ENCODE results near the gene PHYKPL. TPM values are rescaled to one million over a fixed set of nuclear protein-coding genes. Genes with fewer than 3 reads are reported as not detected.
A peak's percentile ranks its signal among the peaks of the same experiment; 100 is the strongest.

The PHYKPL gene
- total RNA-seq, 4 donors from 2014 or later, result 25.0 to 54.6 (median 33.7) TPM

DNA sequence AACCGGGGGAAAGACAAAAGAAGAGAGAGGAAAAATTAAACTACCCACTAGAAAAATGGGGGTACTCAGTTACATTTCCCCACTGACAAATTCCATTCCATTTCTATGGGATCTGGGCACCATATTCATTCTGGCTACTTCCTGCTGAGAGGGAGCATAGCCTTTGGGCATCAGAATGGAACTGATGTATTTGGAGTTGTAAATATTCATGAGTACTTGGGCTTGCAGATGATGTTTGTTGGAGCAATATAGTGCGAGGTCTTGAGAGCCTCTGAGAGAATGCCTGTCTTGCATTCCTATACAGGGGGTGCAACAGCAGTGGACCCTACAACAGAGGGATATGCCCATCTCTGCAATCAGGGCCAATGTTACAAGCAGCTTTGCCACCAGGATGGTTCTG lies 62.1 kb downstream of the PHYKPL start:
- no peak overlapping the region for H3K27ac ChIP-seq
- H3K27me3 ChIP-seq, result peaks cover 0 to 3% (median 0%) of the 10 kb centered on the region in 3 donors
- intact Hi-C loops (cut with DNase I; ENCODE audit: low total_unique reads) (no loop called here), in situ Hi-C loops (cut with MboI; ENCODE audit: low sequenced_read_pairs in 4 of 4) (no loop called here)
- no peaks in the 10 kb centered on the region for H3K4me1 ChIP-seq
- H3K4me3 ChIP-seq, result no peak overlapping the region
- H3K9me3 ChIP-seq, result no peaks in the 10 kb centered on the region
- no peaks in the 10 kb centered on the region for H3K36me3 ChIP-seq
- TF ChIP-seq POLR2A (IDR thresholded peaks at IDR 0.05), result no peak
- TF ChIP-seq, protein P1, sequence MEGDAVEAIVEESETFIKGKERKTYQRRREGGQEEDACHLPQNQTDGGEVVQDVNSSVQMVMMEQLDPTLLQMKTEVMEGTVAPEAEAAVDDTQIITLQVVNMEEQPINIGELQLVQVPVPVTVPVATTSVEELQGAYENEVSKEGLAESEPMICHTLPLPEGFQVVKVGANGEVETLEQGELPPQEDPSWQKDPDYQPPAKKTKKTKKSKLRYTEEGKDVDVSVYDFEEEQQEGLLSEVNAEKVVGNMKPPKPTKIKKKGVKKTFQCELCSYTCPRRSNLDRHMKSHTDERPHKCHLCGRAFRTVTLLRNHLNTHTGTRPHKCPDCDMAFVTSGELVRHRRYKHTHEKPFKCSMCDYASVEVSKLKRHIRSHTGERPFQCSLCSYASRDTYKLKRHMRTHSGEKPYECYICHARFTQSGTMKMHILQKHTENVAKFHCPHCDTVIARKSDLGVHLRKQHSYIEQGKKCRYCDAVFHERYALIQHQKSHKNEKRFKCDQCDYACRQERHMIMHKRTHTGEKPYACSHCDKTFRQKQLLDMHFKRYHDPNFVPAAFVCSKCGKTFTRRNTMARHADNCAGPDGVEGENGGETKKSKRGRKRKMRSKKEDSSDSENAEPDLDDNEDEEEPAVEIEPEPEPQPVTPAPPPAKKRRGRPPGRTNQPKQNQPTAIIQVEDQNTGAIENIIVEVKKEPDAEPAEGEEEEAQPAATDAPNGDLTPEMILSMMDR (IDR thresholded peaks at IDR 0.05 in 4 of 5, conservative IDR thresholded peaks at IDR 0.05 in 1 of 5), result no peak
- ATAC-seq, result no peak
- DNase-seq, result no peak

- no peak overlapping the region for H3K27ac ChIP-seq
- H3K4me3 ChIP-seq, result no peak overlapping the region
- no peaks in the 10 kb centered on the region for H3K36me3 ChIP-seq
- H3K27me3 ChIP-seq, result peaks cover 0 to 13% (median 9%) of the 10 kb centered on the region in 3 donors
- ATAC-seq (no peak), DNase-seq (no peak)
- in situ Hi-C loops (cut with MboI; ENCODE audit: low sequenced_read_pairs in 4 of 4), result loop anchor here in 2 of 4 donors (5.0 kb wide), 2 partner anchors 88 to 98 kb away; no protein-coding TSS in a partner anchor
- TF ChIP-seq, protein P1 (IDR thresholded peaks at IDR 0.05 in 4 of 5, conservative IDR thresholded peaks at IDR 0.05 in 1 of 5), result no peak
- no peak for TF ChIP-seq POLR2A (IDR thresholded peaks at IDR 0.05)
- peaks cover 0 to 3% of the 10 kb centered on the region in 2 donors for H3K4me1 ChIP-seq
- no peaks in the 10 kb centered on the region for H3K9me3 ChIP-seq
- intact Hi-C loops (cut with DNase I; ENCODE audit: low total_unique reads), result no loop called here
Measured at GRCh38 chr5:178165581-178165980, 67.0 kb downstream of the PHYKPL start.

- no peak for TF ChIP-seq POLR2A (IDR thresholded peaks at IDR 0.05)
- TF ChIP-seq, protein P1 (IDR thresholded peaks at IDR 0.05 in 4 of 5, conservative IDR thresholded peaks at IDR 0.05 in 1 of 5), result peak; percentile 94 to 100 (median 98)
- DNase-seq, result peak; percentile 64 to 75
- intact Hi-C loops (cut with DNase I; ENCODE audit: low total_unique reads) (loop anchor here (1.0 kb wide), 2 partner anchors 43 to 88 kb away; no protein-coding TSS in a partner anchor), in situ Hi-C loops (cut with MboI; ENCODE audit: low sequenced_read_pairs in 4 of 4) (loop anchor here in 2 of 4 donors (5.0 kb wide), 1 partner anchor 87 kb away; no protein-coding TSS in a partner anchor)
- Histone ChIP-seq H3K4me3 (peak overlapping the region in 3 of 4 donors; percentile 5 to 49 (median 39)), H3K36me3 (no peaks in the 10 kb centered on the region), H3K27me3 (peaks cover 0 to 13% (median 9%) of the 10 kb centered on the region in 3 donors), H3K4me1 (peaks cover 0 to 3% of the 10 kb centered on the region in 2 donors), H3K27ac (no peak overlapping the region), H3K9me3 (no peaks in the 10 kb centered on the region)
- peak; percentile 93 to 95 for ATAC-seq
Measured at GRCh38 chr5:178163772-178164735, 68.5 kb downstream of the PHYKPL start.

DNA sequence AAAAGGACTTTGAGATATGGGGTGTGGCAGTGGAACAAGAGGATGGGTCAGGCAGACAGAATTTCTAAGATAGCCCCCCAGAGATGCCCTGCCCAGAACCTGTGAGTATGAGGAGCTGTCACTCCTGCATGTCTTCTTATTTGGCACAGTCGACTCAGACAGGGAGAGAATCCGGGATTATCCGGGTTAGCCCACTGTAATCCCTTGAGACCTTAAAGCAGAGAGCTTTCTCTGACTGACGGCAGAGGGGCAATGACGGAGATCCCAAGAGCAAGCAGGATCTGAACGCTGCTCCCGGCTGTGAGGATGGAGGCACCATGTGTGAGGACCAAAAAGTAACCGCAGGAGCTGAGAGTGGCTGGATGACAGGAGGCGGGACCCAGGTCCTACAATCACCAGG lies 70.1 kb downstream of the PHYKPL start:
- H3K9me3 ChIP-seq, result no peaks in the 10 kb centered on the region
- in situ Hi-C loops (cut with MboI; ENCODE audit: low sequenced_read_pairs in 4 of 4), result loop anchor here in 2 of 4 donors (5.0 kb wide), 1 partner anchor 85 kb away; no protein-coding TSS in a partner anchor

More for the DNA sequence above, 70.1 kb downstream of the PHYKPL start:
- no peak overlapping the region for H3K27ac ChIP-seq
- TF ChIP-seq POLR2A (IDR thresholded peaks at IDR 0.05), result no peak
- TF ChIP-seq, protein P1 (IDR thresholded peaks at IDR 0.05 in 4 of 5, conservative IDR thresholded peaks at IDR 0.05 in 1 of 5), result no peak
- no peaks in the 10 kb centered on the region for H3K36me3 ChIP-seq
- ATAC-seq (no peak), DNase-seq (no peak)
- no peak overlapping the region for H3K4me3 ChIP-seq
- peaks cover 0 to 13% (median 9%) of the 10 kb centered on the region in 3 donors for H3K27me3 ChIP-seq
- peaks cover 0 to 3% of the 10 kb centered on the region in 2 donors for H3K4me1 ChIP-seq
- intact Hi-C loops (cut with DNase I; ENCODE audit: low total_unique reads), result no loop called here

Data from gastrocnemius medialis (tissue), 4 donors.